ENCODE results near the gene ACLY.
"Not testable (repeated sequence)": the region's sequence is repeated elsewhere in the genome, so short reads cannot be mapped to it uniquely, and the experiment has no call there.

ACLY gene

GRCh38 chr17:41870627-41871026 is 48.1 kb downstream of the ACLY start:
- no peak for DNase-seq

DNA sequence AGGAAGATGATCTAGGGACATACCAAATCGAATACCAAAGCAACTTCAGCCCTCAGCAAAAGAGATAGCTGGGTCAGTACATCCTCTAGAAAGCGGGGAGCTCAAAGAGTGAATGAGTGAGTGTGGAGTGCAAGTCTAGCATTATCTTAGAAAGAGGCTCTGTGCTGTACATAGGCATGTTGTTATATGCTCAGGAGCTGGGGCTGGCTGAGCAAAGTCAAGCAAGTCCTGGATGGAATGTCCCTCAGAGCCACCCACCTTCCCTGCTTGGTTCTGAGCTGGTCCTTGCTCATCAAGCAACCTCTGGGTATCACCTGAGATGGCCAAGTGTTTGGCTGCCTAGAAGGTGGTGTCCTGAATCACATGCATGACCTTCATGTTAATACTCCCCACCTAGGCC is 48.7 kb downstream of the ACLY start:
- no peak for DNase-seq

GRCh38 chr17:41869426-41869825 is 49.3 kb downstream of the ACLY start:
- DNase-seq, result no peak

- no peak for DNase-seq
Measured at GRCh38 chr17:41868568-41868967, 50.2 kb downstream of the ACLY start.

DNA sequence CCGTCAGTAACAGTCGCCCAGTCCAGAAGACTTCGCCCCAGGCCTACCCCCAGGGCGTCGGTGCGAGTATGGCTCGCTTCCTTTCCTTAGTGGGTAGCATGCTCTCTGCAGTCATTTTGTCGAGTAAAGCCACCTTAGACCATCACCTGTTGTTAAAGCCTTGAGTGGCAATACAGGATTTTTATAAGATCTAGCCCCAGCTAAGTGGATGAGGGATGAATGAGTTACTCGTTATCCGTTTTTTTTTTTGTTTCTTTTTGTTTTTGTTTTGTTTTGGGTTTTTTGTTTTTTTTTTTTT is 53.2 kb downstream of the ACLY start:
- no peak for DNase-seq

DNA sequence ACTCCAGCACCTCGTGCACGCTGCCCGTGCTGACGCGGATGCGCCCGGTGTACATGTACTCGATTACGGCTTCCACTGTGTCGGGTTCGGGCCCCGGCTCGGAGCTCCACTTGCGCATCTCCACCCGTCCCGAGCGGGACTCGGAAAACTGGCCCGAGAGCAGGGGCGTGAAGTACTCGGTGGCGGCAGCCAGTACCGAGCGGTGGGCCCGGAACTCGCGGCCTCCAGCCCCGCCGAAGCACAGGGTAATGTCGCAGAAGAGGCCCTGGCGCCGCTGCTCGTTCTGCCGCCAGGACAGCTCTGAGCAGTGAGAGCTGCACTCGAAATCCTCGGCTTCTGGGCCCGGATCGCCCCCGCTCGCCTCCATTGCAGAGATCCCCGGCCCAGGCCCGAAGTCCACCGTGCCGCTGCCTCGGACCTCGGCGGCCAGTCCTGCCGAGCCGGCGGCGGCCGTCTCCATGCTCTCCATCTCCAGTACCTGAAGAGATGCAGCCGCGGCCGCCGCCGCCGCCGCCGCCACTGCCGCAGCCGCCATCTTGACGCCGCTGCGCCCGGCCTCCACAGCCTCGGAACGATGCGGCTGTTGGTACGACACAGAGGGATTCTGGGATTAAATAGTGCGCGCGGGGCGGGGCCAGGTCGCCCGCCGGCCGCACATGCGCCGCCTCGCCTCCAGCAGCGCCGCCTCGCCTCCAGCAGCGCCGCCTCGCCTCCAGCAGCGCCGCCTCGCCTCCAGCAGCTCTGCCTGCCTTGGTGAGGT is 53.7 kb downstream of the ACLY start, which contains the start of gene KLHL11:
Gene KLHL11, minus strand, starts transcription at position 588 of the 760 bp plus-strand sequence. Its CDS starts 53 bp downstream, at position 535.
- peak; percentile 81 to 89 for DNase-seq

- DNase-seq, result no peak
Measured at GRCh38 chr17:41864498-41864835, 54.3 kb downstream of the ACLY start.

GRCh38 chr17:41863074-41863848 is 55.5 kb downstream of the ACLY start:
- no peak for DNase-seq

GRCh38 chr17:41860254-41860931 is 58.4 kb downstream of the ACLY start:
- no peak for DNase-seq

DNA sequence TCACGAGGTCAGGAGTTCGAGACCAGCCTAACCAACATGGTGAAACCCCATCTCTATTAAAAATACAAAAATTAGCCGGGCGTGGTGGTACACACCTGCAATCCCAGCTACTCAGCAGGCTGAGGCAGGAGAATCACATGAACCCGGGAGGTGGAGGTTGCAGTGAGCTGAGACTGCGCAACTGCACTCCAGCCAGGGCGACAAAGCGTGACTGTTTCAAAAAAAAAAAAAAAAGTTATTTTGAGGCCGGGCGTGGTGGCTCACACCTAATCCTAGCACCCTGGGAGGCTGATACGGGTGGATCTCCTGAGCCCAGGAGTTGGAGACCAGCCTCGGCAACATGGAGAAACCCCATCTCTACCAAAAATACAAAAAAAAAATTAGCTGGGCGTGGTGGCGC is 67.4 kb downstream of the ACLY start:
- DNase-seq, result not testable (repeated sequence)

DNA sequence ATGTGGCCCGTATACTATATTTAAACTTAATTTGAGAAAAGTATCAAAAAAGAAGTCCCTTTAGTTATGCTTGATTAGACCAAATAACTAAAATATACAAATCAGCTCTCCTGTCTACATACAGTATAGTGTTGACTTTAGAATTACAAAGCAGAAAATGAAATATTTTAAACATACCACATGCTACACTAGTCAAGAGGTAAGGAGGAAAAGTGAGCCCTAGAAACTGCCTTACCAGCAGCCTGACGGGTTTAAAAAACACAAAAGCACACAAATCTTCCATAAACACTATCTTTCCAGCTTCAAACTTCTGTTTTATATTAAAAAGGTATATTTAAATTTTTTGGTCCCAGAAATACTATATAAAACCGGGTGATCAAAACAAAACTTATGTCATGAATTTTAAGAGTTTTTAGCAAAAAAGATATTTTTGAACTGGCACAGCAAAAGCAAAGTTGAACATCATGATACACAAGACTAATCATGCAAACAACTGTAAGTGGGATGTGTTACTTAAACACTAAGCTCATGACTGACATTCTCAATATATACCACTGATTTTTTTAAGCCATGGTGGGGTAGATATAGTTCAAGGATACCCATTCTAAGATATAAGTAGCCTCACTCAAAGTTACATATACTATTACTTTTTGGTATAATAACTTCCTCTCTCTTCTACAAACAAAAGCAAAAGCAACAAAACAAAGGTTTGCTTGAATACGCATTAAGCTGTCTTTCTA is 69.3 kb downstream of the ACLY start:
- DNase-seq, result no peak

- DNase-seq, result no peak
Measured at GRCh38 chr17:41848788-41849187, 70.0 kb downstream of the ACLY start.

GRCh38 chr17:41844971-41845370 is 73.8 kb downstream of the ACLY start:
- no peak for DNase-seq

DNA sequence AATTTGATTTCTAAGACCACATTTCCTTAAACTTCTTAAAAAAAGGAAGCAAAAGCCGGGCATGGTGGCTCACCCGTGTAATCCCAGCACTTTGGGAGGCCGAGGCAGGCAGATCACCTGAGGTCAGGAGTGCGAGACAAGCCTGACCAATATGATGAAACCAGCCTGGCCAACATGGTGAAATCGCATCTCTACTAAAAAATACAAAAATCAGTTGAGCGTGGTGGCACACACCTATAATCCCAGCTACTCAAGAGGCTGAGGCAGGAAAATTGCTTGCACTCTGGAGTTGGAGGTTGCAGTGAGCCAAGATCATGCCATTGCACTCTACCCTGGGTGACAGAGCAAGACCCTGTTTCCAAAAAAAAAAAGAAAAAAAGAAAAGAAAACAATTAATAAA is 78.0 kb downstream of the ACLY start:
- not testable (repeated sequence) for DNase-seq

GRCh38 chr17:41839448-41839847 is 79.3 kb downstream of the ACLY start:
- not testable (repeated sequence) for DNase-seq

DNA sequence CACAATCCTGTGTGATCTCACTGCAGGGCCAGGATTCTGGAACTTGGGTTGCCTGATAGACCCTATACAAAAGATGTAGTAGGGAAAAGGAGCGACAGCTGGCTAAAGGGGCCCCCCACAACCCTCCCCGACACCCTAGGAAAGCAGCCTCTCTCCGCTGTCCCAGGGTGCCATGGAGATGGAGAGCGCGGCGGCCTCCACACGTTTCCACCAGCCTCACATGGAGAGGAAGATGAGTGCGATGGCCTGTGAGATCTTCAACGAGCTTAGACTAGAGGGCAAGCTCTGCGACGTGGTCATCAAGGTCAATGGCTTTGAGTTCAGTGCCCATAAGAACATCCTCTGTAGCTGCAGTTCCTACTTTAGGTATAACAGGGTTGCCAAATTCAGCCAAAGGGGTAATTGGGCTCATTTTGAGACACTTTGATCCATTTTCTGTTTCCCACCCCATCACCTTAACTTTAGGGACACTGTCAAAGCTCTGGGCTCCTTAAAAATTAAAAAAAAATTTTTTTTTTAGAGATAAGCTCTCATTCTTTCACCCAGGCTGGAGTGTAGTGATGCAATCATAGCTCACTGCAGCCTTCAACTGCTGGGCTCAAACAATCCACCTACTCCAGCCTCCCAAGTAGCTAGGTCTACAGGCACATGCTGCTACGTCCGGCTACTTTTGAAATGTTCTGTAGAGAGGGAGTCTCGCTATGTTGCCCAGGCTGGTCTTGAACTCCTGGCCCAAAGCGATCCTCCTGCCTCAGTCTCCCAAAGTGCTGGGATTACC is 80.8 kb downstream of the ACLY start, which contains the start of gene KLHL10:
Gene KLHL10, plus strand, starts transcription at position 65 of the 778 bp plus-strand sequence. Its CDS starts 108 bp downstream, at position 173.
- no peak for DNase-seq

DNA sequence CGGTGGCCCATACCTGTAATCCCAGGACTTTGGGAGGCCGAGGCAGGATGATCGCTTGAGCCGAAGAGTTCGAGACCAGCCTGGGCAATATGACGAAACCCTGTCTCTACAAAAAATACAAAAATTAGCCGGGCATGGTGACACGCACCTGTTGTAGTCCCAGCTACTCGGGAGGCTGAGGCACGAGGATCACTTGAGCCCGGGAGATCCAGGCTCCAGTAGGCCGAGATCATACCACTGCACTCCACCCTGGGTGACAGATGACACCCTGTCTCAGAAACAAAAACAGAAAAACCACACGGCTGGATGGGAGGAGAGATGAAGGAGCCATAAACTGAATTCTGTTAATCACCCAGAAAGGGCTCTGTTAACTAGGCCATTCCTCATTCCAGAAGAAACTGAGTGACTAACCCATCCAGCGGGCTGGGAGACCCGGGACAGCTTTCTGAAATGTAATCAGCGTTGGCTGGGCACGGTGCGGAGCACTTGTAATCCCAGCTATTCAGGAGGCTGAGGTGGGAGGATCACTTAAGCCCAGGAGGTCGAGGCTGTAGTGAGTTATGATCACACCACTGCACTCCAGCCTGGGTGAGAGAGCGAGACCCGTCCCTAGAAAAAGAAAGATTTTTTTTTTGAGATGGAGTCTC is 82.1 kb downstream of the ACLY start:
- no peak for DNase-seq

- DNase-seq, result peak in 1 of 2 donors; percentile 61
Measured at GRCh38 chr17:41835800-41836549, 82.8 kb downstream of the ACLY start, which contains the start of gene NT5C3B. TSS of gene NT5C3B (minus strand) at chr17:41836232. CDS start at chr17:41836193, 39 bp downstream.

DNA sequence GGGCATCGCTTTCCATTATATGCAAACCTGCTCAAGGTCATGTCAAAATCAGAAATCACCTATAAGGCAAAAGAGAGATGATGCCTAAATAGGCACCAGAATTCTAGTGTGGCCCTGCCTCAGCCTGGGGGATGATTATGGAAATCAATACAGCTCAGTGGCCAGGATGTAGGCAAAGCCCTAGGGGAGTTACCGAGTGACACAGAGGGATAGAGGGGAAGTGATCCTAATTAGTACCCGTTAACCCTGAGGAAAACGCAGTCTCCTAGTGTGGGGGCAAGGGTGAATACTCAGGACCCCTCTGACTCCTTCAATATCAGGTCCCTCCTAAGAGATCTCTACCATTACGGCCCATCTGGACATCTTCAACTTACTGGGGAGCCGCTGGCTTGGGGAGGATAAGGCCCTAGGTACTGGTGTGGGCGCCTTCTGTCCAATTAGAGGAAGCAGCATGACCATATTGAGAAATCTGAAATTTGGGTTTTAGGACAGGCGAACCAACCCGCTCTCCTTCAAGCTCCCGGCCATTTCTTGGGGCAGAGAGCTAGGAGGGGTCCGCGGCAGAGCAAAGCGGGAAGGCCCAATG is 83.4 kb downstream of the ACLY start:
- no peak for DNase-seq

- DNase-seq, result not testable (repeated sequence)
Measured at GRCh38 chr17:41829961-41830360, 88.8 kb downstream of the ACLY start.
